ENCODE results near the gene MORN4. TPM values are rescaled to one million over a fixed set of nuclear protein-coding genes. Genes with fewer than 3 reads are reported as not detected.

The MORN4 gene
- total and polyA plus RNA-seq, 2 of the 13 experiments (the other 11 are each of a cell fraction or from before 2014, with no cell fraction given), result 3.4 to 9.1 TPM

DNA sequence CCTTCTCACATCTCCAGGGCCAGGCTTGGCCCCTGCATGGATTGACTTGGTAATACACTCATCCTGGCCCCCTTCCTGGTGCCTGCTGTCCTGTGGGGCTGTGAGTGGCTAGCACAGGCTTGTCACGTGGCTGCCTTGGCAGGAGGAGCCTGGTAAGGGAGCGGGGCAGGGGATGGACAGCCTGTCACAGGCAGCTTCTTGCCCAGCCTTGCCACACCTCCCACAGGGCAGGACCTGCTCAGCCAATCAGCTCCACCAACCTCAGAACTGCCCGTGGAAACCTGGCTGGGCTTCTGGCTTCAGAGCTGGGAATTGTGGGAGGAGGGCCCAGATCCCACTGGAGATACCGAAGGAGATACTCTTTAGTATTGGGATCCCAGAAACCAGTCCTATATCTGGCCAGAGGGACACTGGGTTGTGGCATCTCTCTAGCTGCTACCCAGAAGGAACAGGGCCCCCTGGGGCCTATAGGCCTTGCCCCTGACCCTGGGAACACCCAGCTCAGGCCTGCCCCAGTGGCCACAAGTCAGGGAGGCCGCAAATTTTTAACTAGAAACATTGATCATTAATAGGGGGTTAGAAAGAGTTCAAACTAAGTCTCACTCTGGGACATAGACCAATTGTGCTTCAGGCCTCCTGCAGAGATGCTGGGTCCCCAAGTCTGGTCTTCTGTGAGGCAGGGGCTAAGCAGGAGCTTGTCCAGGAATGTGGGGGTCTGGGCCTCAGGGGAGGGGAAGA lies 49.1 kb downstream of the MORN4 start, which contains the start of gene HOGA1 (continued):
- TF ChIP-seq SOX13 (IDR thresholded peaks at IDR 0.05), result no peak
- TF ChIP-seq SOX13 (CRISPR knock-in tag; conservative IDR thresholded peaks at IDR 0.05 in 1 of 2, IDR thresholded peaks at IDR 0.05 in 1 of 2), result no peak
- TF ChIP-seq, protein P1, sequence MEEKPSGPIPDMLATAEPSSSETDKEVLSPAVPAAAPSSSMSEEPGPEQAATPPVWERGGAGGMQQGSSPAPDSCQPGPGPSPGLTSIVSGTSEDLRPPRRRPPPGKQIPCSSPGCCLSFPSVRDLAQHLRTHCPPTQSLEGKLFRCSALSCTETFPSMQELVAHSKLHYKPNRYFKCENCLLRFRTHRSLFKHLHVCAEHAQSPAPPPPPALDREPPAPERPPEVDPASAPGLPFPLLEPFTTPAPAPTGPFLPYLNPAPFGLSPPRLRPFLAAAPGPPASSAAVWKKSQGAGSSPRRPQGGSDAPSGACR (CRISPR knock-in tag; IDR thresholded peaks at IDR 0.05), result no peak
- TF ChIP-seq, protein P2, sequence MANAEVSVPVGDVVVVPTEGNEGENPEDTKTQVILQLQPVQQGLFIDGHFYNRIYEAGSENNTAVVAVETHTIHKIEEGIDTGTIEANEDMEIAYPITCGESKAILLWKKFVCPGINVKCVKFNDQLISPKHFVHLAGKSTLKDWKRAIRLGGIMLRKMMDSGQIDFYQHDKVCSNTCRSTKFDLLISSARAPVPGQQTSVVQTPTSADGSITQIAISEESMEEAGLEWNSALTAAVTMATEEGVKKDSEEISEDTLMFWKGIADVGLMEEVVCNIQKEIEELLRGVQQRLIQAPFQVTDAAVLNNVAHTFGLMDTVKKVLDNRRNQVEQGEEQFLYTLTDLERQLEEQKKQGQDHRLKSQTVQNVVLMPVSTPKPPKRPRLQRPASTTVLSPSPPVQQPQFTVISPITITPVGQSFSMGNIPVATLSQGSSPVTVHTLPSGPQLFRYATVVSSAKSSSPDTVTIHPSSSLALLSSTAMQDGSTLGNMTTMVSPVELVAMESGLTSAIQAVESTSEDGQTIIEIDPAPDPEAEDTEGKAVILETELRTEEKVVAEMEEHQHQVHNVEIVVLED (CRISPR knock-in tag; IDR thresholded peaks at IDR 0.05; ENCODE audit: borderline replicate concordance), result no peak
- TF ChIP-seq CCAR2 (optimal IDR thresholded peaks at IDR 0.05; ENCODE audit: low read depth, low read length), result no peak
- TF ChIP-seq ZNF136 (CRISPR knock-in tag; IDR thresholded peaks at IDR 0.05; ENCODE audit: low read depth), result no peak
- TF ChIP-seq, protein P3, sequence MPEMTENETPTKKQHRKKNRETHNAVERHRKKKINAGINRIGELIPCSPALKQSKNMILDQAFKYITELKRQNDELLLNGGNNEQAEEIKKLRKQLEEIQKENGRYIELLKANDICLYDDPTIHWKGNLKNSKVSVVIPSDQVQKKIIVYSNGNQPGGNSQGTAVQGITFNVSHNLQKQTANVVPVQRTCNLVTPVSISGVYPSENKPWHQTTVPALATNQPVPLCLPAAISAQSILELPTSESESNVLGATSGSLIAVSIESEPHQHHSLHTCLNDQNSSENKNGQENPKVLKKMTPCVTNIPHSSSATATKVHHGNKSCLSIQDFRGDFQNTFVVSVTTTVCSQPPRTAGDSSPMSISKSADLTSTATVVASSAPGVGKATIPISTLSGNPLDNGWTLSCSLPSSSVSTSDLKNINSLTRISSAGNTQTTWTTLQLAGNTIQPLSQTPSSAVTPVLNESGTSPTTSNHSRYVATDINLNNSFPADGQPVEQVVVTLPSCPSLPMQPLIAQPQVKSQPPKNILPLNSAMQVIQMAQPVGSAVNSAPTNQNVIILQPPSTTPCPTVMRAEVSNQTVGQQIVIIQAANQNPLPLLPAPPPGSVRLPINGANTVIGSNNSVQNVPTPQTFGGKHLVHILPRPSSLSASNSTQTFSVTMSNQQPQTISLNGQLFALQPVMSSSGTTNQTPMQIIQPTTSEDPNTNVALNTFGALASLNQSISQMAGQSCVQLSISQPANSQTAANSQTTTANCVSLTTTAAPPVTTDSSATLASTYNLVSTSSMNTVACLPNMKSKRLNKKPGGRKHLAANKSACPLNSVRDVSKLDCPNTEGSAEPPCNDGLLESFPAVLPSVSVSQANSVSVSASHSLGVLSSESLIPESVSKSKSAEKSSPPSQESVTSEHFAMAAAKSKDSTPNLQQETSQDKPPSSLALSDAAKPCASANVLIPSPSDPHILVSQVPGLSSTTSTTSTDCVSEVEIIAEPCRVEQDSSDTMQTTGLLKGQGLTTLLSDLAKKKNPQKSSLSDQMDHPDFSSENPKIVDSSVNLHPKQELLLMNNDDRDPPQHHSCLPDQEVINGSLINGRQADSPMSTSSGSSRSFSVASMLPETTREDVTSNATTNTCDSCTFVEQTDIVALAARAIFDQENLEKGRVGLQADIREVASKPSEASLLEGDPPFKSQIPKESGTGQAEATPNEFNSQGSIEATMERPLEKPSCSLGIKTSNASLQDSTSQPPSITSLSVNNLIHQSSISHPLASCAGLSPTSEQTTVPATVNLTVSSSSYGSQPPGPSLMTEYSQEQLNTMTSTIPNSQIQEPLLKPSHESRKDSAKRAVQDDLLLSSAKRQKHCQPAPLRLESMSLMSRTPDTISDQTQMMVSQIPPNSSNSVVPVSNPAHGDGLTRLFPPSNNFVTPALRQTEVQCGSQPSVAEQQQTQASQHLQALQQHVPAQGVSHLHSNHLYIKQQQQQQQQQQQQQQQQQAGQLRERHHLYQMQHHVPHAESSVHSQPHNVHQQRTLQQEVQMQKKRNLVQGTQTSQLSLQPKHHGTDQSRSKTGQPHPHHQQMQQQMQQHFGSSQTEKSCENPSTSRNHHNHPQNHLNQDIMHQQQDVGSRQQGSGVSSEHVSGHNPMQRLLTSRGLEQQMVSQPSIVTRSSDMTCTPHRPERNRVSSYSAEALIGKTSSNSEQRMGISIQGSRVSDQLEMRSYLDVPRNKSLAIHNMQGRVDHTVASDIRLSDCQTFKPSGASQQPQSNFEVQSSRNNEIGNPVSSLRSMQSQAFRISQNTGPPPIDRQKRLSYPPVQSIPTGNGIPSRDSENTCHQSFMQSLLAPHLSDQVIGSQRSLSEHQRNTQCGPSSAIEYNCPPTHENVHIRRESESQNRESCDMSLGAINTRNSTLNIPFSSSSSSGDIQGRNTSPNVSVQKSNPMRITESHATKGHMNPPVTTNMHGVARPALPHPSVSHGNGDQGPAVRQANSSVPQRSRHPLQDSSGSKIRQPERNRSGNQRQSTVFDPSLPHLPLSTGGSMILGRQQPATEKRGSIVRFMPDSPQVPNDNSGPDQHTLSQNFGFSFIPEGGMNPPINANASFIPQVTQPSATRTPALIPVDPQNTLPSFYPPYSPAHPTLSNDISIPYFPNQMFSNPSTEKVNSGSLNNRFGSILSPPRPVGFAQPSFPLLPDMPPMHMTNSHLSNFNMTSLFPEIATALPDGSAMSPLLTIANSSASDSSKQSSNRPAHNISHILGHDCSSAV (CRISPR knock-in tag; IDR thresholded peaks at IDR 0.05; ENCODE audit: borderline replicate concordance), result no peak
- TF ChIP-seq FIP1L1 (IDR thresholded peaks at IDR 0.05; ENCODE audit: borderline replicate concordance, insufficient read depth, low read depth, low read length), result no peak
- no peak; the same call in 1 of the 2 replicates for TF ChIP-seq HCFC1 (IDR thresholded peaks at IDR 0.05; ENCODE audit: low read depth, low read length)
- TF ChIP-seq ZFP62 (CRISPR knock-in tag; IDR thresholded peaks at IDR 0.05), result no peak
- TF ChIP-seq ZNF841 (CRISPR knock-in tag; IDR thresholded peaks at IDR 0.05; ENCODE audit: borderline replicate concordance), result no peak
- TF ChIP-seq, protein P4, sequence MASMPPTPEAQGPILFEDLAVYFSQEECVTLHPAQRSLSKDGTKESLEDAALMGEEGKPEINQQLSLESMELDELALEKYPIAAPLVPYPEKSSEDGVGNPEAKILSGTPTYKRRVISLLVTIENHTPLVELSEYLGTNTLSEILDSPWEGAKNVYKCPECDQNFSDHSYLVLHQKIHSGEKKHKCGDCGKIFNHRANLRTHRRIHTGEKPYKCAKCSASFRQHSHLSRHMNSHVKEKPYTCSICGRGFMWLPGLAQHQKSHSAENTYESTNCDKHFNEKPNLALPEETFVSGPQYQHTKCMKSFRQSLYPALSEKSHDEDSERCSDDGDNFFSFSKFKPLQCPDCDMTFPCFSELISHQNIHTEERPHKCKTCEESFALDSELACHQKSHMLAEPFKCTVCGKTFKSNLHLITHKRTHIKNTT (CRISPR knock-in tag; IDR thresholded peaks at IDR 0.05), result no peak
- no peak for TF ChIP-seq CREM (IDR thresholded peaks at IDR 0.05)
- TF ChIP-seq CREM (CRISPR knock-in tag; IDR thresholded peaks at IDR 0.05), result no peak
- no peak for TF ChIP-seq CBX2 (IDR thresholded peaks at IDR 0.05; ENCODE audit: low read depth, low read length)
- TF ChIP-seq CBX2 (CRISPR knock-in tag; IDR thresholded peaks at IDR 0.05; ENCODE audit: low read depth), result no peak
- no peak for TF ChIP-seq RFX1 (IDR thresholded peaks at IDR 0.05)
- no peak for TF ChIP-seq ZNF816 (CRISPR knock-in tag; IDR thresholded peaks at IDR 0.05; ENCODE audit: borderline replicate concordance)

All from HepG2 (cell line).